ENCODE measurements around the gene SAAL1.

GRCh38 chr11:18064450-18065054 lies 41.3 kb downstream of the SAAL1 start:
- TF ChIP-seq EZH2phosphoT487 (IDR thresholded peaks at IDR 0.05) = no peak
- no peak for TF ChIP-seq CTCF (IDR thresholded peaks at IDR 0.05)

All from neural progenitor cell (in vitro differentiated cells).